Stimulated activated CD8-positive, alpha-beta memory T cell treated with anti-CD3 and anti-CD28 coated beads, Interleukin-15, amount 100 ng/mL, for 1 hour (primary cell): Measurements from ENCODE around the gene POU2AF1.
"Not testable (repeated sequence)": the region's sequence is repeated elsewhere in the genome, so short reads cannot be mapped to it uniquely, and the experiment has no call there.

Source experiments
- DNase-seq: peaks from one replicate; pipeline ENCODE4 v3.0.0-alpha.2; 2020; ENCODE audit warnings: low read depth

POU2AF1 gene

DNA sequence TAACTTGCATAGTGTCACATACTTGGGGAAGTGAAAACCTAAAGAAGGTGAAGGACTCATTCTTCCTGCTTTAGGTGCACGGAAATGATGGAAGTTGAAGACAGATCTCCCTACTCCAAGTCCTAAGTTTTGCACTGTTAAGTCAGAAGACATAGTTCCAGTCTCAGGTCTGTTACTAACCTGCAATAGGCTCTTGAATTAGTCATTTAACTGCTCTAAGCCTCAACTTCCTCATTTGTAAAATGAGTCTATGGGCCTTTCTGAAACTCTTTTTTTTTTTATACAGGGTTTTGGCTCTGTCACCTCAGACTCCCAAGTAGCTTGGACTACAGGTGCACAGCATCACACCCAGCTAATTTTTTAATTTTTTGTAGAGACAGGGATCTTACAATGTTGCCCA lies 30.8 kb upstream of the POU2AF1 start:
- no peak for DNase-seq

GRCh38 chr11:111408789-111409727 lies 30.0 kb upstream of the POU2AF1 start:
- DNase-seq = no peak

DNA sequence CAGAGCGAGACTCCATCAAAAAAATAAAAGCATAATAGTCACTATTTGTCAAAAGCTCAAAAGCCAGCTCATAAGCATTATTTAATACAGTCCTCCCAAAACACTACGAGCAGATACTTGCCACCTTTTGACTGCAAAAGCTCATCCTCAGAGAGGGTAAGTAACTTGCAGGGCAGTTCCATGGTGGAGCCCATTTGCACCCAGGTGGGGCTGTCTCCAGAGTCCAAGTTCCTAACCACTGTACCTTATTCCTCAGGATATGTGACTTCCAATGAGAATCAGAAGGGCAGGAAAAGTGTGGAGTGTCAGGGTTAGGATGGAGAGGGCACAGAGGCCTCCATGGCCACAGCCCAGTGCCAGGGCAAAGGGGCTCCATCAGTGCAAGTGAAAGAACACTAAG lies 28.6 kb upstream of the POU2AF1 start:
- no peak for DNase-seq

DNA sequence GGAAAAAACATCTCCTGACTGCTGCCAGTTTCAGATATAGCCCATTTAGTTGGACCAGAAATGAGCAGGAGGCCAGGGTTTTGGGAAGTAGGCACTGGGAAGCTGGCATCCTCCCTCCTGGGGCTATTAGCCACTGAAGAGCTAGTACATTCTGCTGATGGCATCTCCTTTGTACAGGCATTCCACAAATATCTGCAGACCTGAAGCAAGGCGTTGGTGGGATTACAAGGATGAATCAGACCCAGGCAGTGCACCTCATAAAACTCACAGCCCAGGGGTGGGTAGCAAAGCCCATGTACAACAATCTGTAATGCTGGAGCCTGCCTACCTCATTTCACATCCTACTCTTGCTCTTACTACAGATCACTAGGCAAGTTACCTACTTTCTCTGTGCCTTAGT lies 27.5 kb upstream of the POU2AF1 start:
- DNase-seq = no peak

GRCh38 chr11:111406091-111406490 lies 27.0 kb upstream of the POU2AF1 start:
- DNase-seq = no peak

- no peak for DNase-seq
Observed at GRCh38 chr11:111405551-111405950, 26.5 kb upstream of the POU2AF1 start.

DNA sequence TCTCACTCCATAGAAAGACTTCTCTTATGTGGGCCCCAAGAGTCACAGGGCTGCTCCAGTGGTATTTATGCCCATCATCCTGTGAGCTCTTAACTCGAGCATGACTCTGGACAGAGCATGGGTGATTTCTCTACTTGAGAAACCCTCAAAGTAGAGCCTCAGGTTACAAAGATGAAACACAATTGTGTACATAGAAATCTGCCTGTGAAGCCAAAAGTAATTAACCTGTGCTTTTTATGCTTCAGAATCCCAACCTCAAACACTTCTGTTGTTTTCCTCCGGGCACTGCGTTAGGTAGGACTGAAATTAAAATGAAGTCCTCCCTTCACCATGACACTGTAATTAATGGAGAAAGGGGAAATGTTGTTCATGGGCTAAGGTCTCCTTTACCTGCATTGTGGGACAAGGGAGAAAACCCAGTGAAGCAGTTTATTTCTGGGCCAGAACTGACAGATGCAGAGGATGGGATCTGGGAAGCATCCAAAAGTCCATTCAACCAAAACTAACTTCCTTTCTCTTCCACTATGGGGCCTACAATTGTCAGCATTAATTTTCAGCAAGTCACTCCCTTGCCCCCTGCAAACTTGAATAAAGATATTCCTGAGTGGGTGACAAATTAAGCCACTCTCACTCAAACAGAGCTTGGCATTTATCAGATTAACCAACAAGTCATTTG lies 24.1 kb upstream of the POU2AF1 start:
- no peak for DNase-seq

- no peak for DNase-seq
Observed at GRCh38 chr11:111402411-111402810, 23.3 kb upstream of the POU2AF1 start.

DNA sequence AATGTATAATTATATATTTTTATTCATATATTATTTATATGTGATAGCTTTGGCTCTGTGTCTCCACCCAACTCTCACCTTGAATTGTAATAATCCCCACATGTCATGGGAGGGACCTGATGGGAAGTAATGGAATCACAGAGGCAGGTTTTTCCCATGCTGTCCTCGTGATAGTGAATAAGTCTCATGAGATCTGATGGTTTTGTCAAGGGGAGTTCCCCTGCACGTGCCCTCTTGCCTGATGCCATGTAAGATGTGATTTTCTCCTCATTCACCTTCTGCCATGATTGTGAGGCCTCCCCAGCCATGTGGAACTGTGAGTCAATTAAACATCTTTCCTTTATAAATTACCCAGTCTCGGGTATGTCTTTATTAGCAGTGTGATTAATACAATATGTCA lies 22.9 kb upstream of the POU2AF1 start:
- DNase-seq = not testable (repeated sequence)

DNA sequence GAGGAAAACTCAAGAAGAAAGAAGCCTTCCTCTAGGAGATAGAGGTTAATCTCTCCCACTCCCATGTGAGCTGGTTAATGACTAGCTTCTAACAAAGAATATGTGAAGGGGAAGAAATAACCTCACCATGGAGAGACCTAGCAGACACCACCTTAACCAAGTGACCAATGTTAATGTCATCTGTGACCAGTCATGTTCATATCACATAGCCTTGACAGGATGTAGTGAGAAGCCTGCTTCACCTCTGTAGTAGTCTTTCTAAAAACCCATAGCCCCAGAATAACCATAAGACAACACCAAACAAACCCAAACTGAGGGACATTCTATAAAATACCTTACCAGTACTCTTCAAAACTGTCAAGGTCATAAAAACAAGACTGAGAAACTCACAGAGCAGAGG lies 21.5 kb upstream of the POU2AF1 start:
- DNase-seq = no peak

GRCh38 chr11:111399187-111400031 lies 20.3 kb upstream of the POU2AF1 start:
- no peak for DNase-seq

DNA sequence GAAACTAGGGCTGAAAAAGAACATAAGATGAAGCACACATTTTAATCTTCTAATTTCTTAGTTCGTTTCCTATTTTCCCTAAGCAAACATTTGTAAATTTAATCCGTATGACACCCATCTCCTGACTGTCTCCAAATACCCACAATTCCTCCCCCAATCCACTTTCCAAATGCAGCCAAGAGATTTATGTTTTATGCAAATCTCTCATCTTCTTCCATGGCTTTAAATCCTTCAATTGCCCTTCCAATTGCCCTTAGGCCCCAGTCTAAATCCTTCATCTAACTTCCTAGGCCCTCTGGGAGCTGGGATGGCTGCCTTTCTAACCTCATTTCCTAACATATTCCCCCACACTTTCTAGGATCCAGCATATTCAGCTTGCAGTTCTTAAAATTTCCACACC lies 18.0 kb upstream of the POU2AF1 start:
- no peak for DNase-seq

- DNase-seq = no peak
Observed at GRCh38 chr11:111395749-111396148, 16.7 kb upstream of the POU2AF1 start.

- no peak for DNase-seq
Observed at GRCh38 chr11:111395081-111395480, 16.0 kb upstream of the POU2AF1 start.

GRCh38 chr11:111394147-111394546 lies 15.1 kb upstream of the POU2AF1 start:
- DNase-seq = not testable (repeated sequence)

GRCh38 chr11:111393585-111393984 lies 14.5 kb upstream of the POU2AF1 start:
- DNase-seq = no peak

- DNase-seq = no peak
Observed at GRCh38 chr11:111393096-111393495, 14.0 kb upstream of the POU2AF1 start.

- no peak for DNase-seq
Observed at GRCh38 chr11:111392552-111392951, 13.5 kb upstream of the POU2AF1 start.

GRCh38 chr11:111391328-111392124 lies 12.5 kb upstream of the POU2AF1 start:
- DNase-seq = no peak

- DNase-seq = no peak
Observed at GRCh38 chr11:111388842-111389241, 9.8 kb upstream of the POU2AF1 start.

DNA sequence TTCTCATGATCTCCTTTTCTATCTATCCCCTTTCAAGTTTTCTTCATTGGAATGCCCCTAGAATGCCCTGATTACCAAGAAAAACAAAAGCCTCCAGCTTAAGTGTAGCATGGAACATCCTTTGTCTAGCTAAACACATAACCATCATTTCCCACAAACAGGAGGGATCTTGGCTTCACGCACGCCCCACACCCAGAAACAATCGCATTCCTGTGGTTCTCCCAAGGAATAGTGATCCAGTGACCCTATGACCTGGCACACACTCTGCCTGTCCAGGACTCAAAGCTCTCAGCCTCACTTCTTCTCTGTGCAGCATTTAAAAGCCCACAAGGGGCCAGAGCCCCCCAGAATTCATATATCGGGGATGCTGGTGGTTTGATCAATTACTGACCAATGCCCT lies 9.3 kb upstream of the POU2AF1 start:
- no peak for DNase-seq

DNA sequence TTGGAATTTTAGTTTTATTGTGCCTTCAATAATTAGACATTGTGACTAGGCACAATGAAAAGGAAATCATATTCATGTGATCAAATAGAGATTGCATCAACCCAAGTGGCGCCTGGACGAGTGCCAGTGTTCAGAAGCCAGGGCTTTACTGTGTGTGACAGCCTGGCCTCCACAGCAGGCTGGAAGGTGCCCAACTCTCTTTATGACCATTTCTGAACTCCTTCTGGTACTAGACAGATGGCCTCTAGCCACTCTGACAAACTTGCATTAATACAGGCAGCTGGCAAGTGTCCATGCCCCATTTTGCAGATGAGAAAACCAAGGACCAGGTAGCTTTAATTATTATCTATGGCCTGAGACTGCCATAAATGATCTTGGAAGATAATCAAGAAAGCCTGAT lies 8.3 kb upstream of the POU2AF1 start:
- no peak for DNase-seq
